SK-N-SH (cell line): Measurements from ENCODE around the gene WDR33. TPM values are rescaled to one million over a fixed set of nuclear protein-coding genes. Genes with fewer than 3 reads are reported as not detected.

Experiments used
- CTCF ChIA-PET: fragments of 300-600, 350-600 bp; formaldehyde crosslinking; extraction: SDS; loops from one replicate; lab custom pipeline; 2021; lab: Yijun Ruan, JAX
- POLR2A ChIA-PET: fragments of 350-600 bp; sonication (Branson Sonifier 250); formaldehyde crosslinking; extraction: SDS; loops from one replicate; lab custom pipeline; 2020; ENCODE audit warnings: antibody characterized with exemption, inconsistent platforms; lab: Yijun Ruan, JAX
- DNase-seq: peaks from one replicate; pipeline ENCODE4 v3.0.0; 2012
- H2AFZ ChIP-seq: fragments of 200-600 bp; sonication (generic); 2 replicates; pipeline ENCODE4 v1.8.1; 2016; ENCODE audit warnings: antibody characterized with exemption, mild to moderate bottlenecking, low read depth
- H3F3A ChIP-seq: fragments of 200-600 bp; sonication (generic); replicated peaks from 2 replicates; pipeline ENCODE3; 2016; ENCODE audit warnings: antibody characterized with exemption, mild to moderate bottlenecking; ENCODE audit not compliant: insufficient read depth
- H3K27ac ChIP-seq, 2 experiments: fragments of 200-500 bp in 1 of 2; fragments of 200-600 bp in 1 of 2; sonication (Bioruptor generic) in 1 of 2; sonication (generic), shearing (Covaris generic) in 1 of 2; 2 replicates each; pipeline versions ENCODE4 v1.5.1 to v1.6.1; 2014 to 2016; ENCODE audit warnings: low read depth in 2 of 2, inconsistent platforms in 1 of 2, low read length in 1 of 2, mild to moderate bottlenecking in 1 of 2, mixed read lengths in 1 of 2
- H3K27me3 ChIP-seq: fragments of 200-600 bp; sonication (generic), shearing (Covaris generic); 2 replicates; pipeline ENCODE4 v1.6.1; 2016; ENCODE audit warnings: mixed run types; ENCODE audit not compliant: insufficient read depth
- H3K36me3 ChIP-seq, 2 experiments: fragments of 200-500 bp in 1 of 2; fragments of 200-600 bp in 1 of 2; sonication (Bioruptor generic) in 1 of 2; sonication (generic) in 1 of 2; replicated peaks in 1 of 2; 2 replicates each; pipeline versions ENCODE3 to v1.5.1; 2014 to 2016; ENCODE audit warnings: low read length in 1 of 2, mild to moderate bottlenecking in 1 of 2; ENCODE audit not compliant: insufficient read depth in 2 of 2, control insufficient read depth in 1 of 2
- H3K4me1 ChIP-seq, 2 experiments: fragments of 200-500 bp in 1 of 2; fragments of 200-600 bp in 1 of 2; sonication (Bioruptor generic) in 1 of 2; sonication (generic), shearing (Covaris generic) in 1 of 2; 2 replicates each; pipeline versions ENCODE4 v1.5.1 to v1.6.1; 2014 to 2016; ENCODE audit warnings: low read depth in 1 of 2, low read length in 1 of 2, mixed run types in 1 of 2; ENCODE audit not compliant: insufficient read depth in 2 of 2, control insufficient read depth in 1 of 2
- H3K4me2 ChIP-seq: fragments of 200-600 bp; sonication (generic), shearing (Covaris generic); 2 replicates; pipeline ENCODE4 v1.6.1; 2017; ENCODE audit warnings: mixed run types
- H3K4me3 ChIP-seq, 2 experiments: fragments of 200-500 bp in 1 of 2; fragments of 200-600 bp in 1 of 2; sonication (Bioruptor generic) in 1 of 2; sonication (generic), shearing (Covaris generic) in 1 of 2; 2 replicates each; pipeline versions ENCODE4 v1.5.1 to v1.8.1; 2014 to 2016; ENCODE audit warnings: low read depth in 2 of 2, inconsistent platforms in 1 of 2, low read length in 1 of 2, mild to moderate bottlenecking in 1 of 2, mixed read lengths in 1 of 2, moderate library complexity in 1 of 2
- H3K79me2 ChIP-seq: fragments of 200-600 bp; sonication (generic); 2 replicates; pipeline ENCODE4 v1.8.1; 2017; ENCODE audit warnings: mild to moderate bottlenecking; ENCODE audit not compliant: insufficient read depth
- H3K9ac ChIP-seq: fragments of 200-600 bp; sonication (generic); 2 replicates; pipeline ENCODE4 v1.6.1; 2017; ENCODE audit warnings: mixed run types
- H3K9me2 ChIP-seq: fragments of 200-600 bp; sonication (generic); 2 replicates; pipeline ENCODE4 v1.6.1; 2017; ENCODE audit warnings: mixed run types
- H3K9me3 ChIP-seq: fragments of 200-600 bp; sonication (generic); 2 replicates; pipeline ENCODE4 v1.6.1; 2017; ENCODE audit warnings: mixed run types, mild to moderate bottlenecking, moderate library complexity
- H4K20me1 ChIP-seq: fragments of 200-600 bp; sonication (generic); 2 replicates; pipeline ENCODE4 v1.6.1; 2017; ENCODE audit warnings: mild to moderate bottlenecking, mixed run types; ENCODE audit not compliant: insufficient read depth
- CHD2 ChIP-seq: fragments of 150-350 bp; IDR thresholded peaks from 2 replicates; pipeline ENCODE4 v1.6.1; 2018; ENCODE audit warnings: low read length; ENCODE audit not compliant: partially characterized antibody
- ELF1 ChIP-seq: IDR thresholded peaks from 2 replicates; pipeline ENCODE4 v1.4.0; 2012
- FOXM1 ChIP-seq: IDR thresholded peaks from 2 replicates; pipeline ENCODE4 v1.4.0; 2012; ENCODE audit warnings: low read depth, mild to moderate bottlenecking
- GABPA ChIP-seq: IDR thresholded peaks from 2 replicates; pipeline ENCODE4 v1.4.0; 2012; ENCODE audit warnings: low read depth, mild to moderate bottlenecking
- JUND ChIP-seq: IDR thresholded peaks from 2 replicates; pipeline ENCODE4 v1.4.0; 2012
- MEF2A ChIP-seq: IDR thresholded peaks from 2 replicates; pipeline ENCODE4 v1.4.0; 2012; ENCODE audit warnings: low read depth, borderline replicate concordance
- NFIC ChIP-seq: IDR thresholded peaks from 2 replicates; pipeline ENCODE4 v1.4.0; 2012; ENCODE audit warnings: borderline replicate concordance
- NRF1 ChIP-seq: IDR thresholded peaks from 2 replicates; pipeline ENCODE4 v1.6.1; 2012; ENCODE audit warnings: low read depth, mild to moderate bottlenecking, low read length
- POLR2AphosphoS5 ChIP-seq: IDR thresholded peaks from 2 replicates; pipeline ENCODE4 v1.6.1; 2012; ENCODE audit warnings: low read depth, low read length
- RXRA ChIP-seq: IDR thresholded peaks from 2 replicates; pipeline ENCODE4 v1.4.0; 2012; ENCODE audit warnings: low read depth, mild to moderate bottlenecking, borderline replicate concordance
- SIN3A ChIP-seq: IDR thresholded peaks from 2 replicates; pipeline ENCODE4 v1.6.1; 2012; ENCODE audit warnings: low read depth, mild to moderate bottlenecking, low read length, moderate library complexity, borderline replicate concordance
- SMC3 ChIP-seq: IDR thresholded peaks from 2 replicates; pipeline ENCODE4 v1.6.1; 2012; ENCODE audit warnings: low read depth, low read length, improper control_type of control experiment
- TAF1 ChIP-seq: IDR thresholded peaks from 2 replicates; pipeline ENCODE4 v1.6.1; 2012; ENCODE audit warnings: low read depth, mild to moderate bottlenecking, low read length, moderate library complexity, borderline replicate concordance
- TEAD4 ChIP-seq: IDR thresholded peaks from 2 replicates; pipeline ENCODE4 v1.4.0; 2012; ENCODE audit warnings: mild to moderate bottlenecking, borderline replicate concordance; ENCODE audit not compliant: insufficient read depth
- YY1 ChIP-seq: IDR thresholded peaks from 2 replicates; pipeline ENCODE4 v1.4.0; 2012; ENCODE audit warnings: low read depth, mild to moderate bottlenecking
- WGBS: methylation state at CpG from one replicate; pipeline ENCODE4 v1.1.6; 2017; ENCODE audit warnings: low lambda C conversion rate; 5-methylcytosine and 5-hydroxymethylcytosine counted together
- polyA plus RNA-seq, 3 experiments: library from polyadenylated mRNA; depleted of rRNA; stranded (reverse); fragments of >200 nt; gene quantifications; 2 replicates each; pipeline ENCODE4 v1.2.3, GENCODE V29; 2012
- TF ChIP-seq, protein P1 (sequence below): IDR thresholded peaks from 2 replicates; pipeline ENCODE4 v1.4.0; 2012; ENCODE audit warnings: low read depth
- TF ChIP-seq, protein P2 (sequence below): IDR thresholded peaks from 2 replicates; pipeline ENCODE4 v1.4.0; 2012; ENCODE audit warnings: low read depth, borderline replicate concordance

WDR33 gene
- polyA plus RNA-seq, 1 of the 3 experiments (the other 2 are of a cell fraction): 12.4 TPM

DNA sequence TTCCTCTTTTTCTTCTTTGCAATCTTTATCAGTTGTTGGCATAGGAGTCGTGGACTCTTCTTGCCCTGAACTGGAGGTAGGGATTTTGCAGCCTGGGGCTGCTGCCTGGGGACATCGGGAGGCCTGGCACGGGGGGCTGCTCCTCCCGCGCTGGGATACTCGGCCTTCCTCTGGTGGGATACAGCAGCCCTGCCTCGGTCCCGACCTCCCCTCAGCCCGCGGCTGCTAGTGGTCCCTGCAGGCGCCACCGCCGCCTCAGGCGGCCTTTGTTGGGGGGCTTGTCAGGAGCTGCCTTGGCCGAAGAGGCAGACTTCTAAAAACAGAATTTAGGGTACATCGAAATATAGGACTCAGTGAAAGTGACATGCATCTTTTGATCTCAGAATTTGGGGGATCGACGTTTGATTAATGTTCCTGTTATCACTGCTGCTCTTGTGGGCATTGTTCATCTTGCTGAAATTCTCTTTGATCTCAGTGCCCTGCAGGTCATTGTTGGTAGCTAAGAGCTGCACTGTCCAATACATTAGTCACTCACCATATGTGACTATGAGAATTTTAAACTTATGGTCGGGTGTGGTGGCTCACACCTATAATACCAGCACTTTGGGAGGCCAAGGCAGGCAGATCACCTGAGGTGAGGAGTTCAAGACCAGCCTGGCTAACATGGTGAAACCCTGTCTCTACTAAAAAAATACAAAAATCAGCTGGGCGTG, 30.7 kb upstream of the WDR33 start:
- 91% methylated on average over 17 of the region's 20 CpGs for WGBS
- Histone ChIP-seq H3K9ac (no peak overlapping the region), H3K27me3 (no peaks in the 10 kb centered on the region), H3K4me1 (no peaks in the 10 kb centered on the region), H3K9me3 (no peaks in the 10 kb centered on the region), H3K4me2 (no peak overlapping the region), H3K9me2 (no peaks in the 10 kb centered on the region), H3K36me3 (peaks cover 6% of the 10 kb centered on the region in 2 experiments), H2AFZ (no peak overlapping the region), H3K4me3 (no peak overlapping the region), H3F3A (peaks cover 4% of the 10 kb centered on the region), H4K20me1 (no peaks in the 10 kb centered on the region), H3K27ac (no peak overlapping the region), H3K79me2 (peaks cover 4% of the 10 kb centered on the region; the same call in 1 of the 2 replicates)
- ChIA-PET CTCF (interaction anchor here (1.1 kb wide), 1 partner anchor 13 kb away, joined by 3 read pairs; no protein-coding TSS in a partner anchor), POLR2A (no interaction called here)
- DNase-seq: no peak
- TF ChIP-seq, protein P1, sequence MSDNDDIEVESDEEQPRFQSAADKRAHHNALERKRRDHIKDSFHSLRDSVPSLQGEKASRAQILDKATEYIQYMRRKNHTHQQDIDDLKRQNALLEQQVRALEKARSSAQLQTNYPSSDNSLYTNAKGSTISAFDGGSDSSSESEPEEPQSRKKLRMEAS: no peak
- TF ChIP-seq, protein P2, sequence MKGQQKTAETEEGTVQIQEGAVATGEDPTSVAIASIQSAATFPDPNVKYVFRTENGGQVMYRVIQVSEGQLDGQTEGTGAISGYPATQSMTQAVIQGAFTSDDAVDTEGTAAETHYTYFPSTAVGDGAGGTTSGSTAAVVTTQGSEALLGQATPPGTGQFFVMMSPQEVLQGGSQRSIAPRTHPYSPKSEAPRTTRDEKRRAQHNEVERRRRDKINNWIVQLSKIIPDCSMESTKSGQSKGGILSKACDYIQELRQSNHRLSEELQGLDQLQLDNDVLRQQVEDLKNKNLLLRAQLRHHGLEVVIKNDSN: no peak
- no peak for TF ChIP-seq MEF2A
- TF ChIP-seq TAF1: no peak
- no peak for TF ChIP-seq GABPA
- no peak for TF ChIP-seq YY1
- TF ChIP-seq TEAD4: no peak
- TF ChIP-seq SMC3: no peak
- no peak for TF ChIP-seq SIN3A
- no peak for TF ChIP-seq CHD2
- TF ChIP-seq ELF1: no peak
- TF ChIP-seq NRF1: no peak
- TF ChIP-seq RXRA: no peak
- no peak for TF ChIP-seq POLR2AphosphoS5
- TF ChIP-seq NFIC: no peak

DNA sequence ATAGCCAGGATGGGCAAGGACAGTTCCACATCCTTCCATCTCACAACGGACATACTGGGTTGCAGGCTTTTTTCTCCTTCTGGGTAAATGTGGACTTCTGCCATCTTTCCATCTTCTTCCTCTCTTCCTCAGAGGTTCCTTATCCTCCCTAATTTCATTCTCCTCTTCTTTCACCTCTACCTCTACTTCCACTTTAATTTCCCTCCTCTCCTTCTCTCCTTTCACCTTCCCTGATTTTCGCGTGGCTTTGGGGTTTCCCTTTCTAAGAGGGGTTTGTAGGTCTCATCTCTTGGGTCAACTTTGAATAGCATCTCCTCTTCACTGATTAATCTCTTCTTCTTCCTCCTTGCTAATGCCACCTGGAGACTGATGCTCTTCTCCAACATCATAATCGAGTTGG, 29.9 kb upstream of the WDR33 start:
- Histone ChIP-seq H3K9me3 (no peaks in the 10 kb centered on the region), H3F3A (no peaks in the 10 kb centered on the region), H3K4me2 (no peak overlapping the region), H3K27ac (no peak overlapping the region), H3K9ac (no peak overlapping the region), H2AFZ (no peak overlapping the region), H3K79me2 (no peaks in the 10 kb centered on the region), H3K4me3 (no peak overlapping the region), H3K36me3 (peaks cover 0 to under 1% of the 10 kb centered on the region in 2 experiments), H4K20me1 (no peaks in the 10 kb centered on the region), H3K9me2 (no peaks in the 10 kb centered on the region), H3K4me1 (no peaks in the 10 kb centered on the region), H3K27me3 (no peaks in the 10 kb centered on the region)
- POLR2A ChIA-PET: no interaction called here
- DNase-seq: no peak
- WGBS: 75% methylated on average over 4 of the region's 4 CpGs
- TF ChIP-seq RXRA (no peak), TAF1 (no peak), JUND (no peak), NRF1 (no peak), SIN3A (no peak), FOXM1 (no peak)
- TF ChIP-seq, protein P1: no peak
- CTCF ChIA-PET: no interaction called here
